ENCODE measurements around the gene SEMA5A.

Gene SEMA5A

DNA sequence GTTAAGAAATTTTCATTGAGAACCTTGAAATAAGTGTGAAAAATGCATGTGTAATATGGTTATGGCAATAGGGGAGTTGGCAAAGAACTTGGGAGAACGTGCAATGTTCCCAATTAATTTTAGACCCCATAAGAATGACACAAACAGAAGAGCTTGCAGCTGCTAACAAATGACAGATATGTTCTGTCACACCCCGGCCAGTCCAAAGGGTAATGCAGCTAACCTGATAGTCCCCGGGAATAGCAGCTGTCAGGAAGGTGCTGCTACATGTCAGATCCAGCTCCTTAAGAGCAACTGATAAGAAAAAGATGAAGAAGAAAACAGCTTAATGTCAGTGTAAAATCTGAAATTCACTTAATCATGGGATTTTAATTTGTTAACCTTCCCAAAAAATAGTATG lies 30.4 kb downstream of the SEMA5A start:
- no peak for DNase-seq (ENCODE audit: low spot score)

DNA sequence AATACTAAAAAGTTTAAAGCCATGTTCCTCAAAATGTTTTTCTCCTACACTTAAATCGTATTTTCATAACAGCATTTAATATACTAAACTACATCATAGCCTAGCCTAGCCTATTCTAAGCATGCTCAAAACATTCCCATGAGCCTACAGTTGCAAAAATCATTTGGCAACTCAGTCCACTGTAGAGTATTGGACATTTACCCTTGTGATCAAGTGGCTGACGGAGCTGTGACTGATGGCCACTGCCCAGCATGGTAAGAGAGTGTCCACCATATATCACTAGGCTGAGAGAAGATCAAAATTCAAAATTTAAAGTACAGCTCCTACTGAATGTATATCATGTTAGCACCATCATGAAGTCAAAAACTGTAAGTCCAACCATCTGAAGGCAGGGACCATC lies 30.9 kb downstream of the SEMA5A start:
- DNase-seq (ENCODE audit: low spot score) = no peak

DNA sequence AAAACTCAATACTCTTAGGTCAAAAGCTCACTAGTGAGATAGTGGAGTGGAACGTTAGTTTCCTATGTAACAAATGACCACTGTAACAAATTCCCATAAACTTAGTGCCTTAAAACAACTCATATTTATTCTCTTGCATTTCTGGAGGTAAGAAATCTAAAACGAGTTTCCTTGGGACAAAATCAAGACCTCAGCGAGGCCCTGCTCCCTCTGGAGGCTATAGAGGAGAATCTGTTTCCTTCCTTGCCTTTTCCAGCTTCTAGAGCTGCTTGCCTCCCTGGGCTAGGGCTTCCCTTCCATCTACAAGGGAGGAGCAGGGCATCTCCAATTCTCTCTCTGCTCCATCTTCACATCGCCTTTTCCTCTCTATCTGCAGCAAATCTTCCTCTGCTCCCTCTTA lies 32.0 kb downstream of the SEMA5A start:
- no peak for DNase-seq (ENCODE audit: low spot score)

- no peak for DNase-seq (ENCODE audit: low spot score)
These were observed 33.4 kb downstream of the SEMA5A start for GRCh38 chr5:9512457-9512856.

DNA sequence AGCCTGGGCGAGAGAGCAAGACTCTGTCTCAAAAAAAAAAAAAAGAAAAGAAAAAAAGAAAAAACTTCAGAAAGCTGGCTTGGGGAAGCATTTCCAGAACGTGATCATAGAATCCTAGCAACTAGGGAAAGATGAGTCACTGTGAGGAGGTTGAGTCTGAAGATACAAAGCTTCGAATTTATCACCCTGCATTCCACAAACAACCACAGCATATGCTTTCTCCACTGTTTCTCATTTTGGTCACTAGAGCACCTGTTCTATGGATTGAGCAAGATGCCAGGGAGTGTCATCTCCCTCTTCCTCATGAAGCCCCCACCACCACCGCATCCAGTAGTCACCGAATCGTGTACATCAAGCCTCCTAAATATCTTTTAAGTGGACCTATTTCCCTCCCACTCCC lies 37.9 kb downstream of the SEMA5A start:
- peak; percentile 37 for DNase-seq (ENCODE audit: low spot score)

- no peak for DNase-seq (ENCODE audit: low spot score)
These were observed 40.6 kb downstream of the SEMA5A start for GRCh38 chr5:9505225-9505624.

- no peak for DNase-seq (ENCODE audit: low spot score)
These were observed 43.0 kb downstream of the SEMA5A start for GRCh38 chr5:9502864-9503263.

- no peak for DNase-seq (ENCODE audit: low spot score)
These were observed 43.6 kb downstream of the SEMA5A start for GRCh38 chr5:9502050-9502834.

DNA sequence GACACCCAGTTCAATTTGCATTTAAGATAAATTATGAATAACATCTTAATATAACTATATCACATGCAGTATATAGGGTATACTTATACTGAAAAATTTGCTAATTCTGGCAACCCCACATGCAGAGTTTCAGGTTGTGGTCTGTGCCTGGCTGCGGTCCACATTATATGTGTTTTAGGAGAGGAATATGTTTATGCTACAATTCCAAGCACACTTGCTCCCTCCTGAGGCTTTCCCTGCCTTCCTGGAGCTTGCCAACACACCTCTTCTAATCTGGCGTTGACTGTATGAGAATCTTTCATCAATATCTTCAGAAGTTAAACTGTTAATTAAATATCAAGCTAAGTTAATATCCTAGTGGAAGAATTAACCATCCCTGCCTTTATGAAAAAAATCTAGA lies 45.2 kb downstream of the SEMA5A start:
- DNase-seq (ENCODE audit: low spot score) = no peak

DNA sequence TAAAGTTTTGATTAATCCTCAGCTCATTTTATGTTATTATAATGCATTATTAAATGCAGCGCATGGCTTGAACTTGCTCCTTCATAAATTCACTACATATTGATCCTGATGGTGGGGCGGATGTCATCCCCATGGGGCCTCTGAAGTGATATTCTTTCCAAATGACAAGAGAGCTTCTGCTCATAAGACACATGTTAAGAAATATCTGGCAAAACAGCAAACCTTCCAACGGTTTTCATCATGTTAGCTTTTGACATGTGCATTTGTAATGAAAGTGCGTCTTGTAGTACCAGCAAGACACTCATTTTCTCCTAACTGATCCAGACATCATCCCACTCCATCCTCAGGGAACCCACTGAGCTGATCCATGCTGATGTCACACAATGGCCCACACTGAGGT lies 45.7 kb downstream of the SEMA5A start:
- no peak for DNase-seq (ENCODE audit: low spot score)

DNA sequence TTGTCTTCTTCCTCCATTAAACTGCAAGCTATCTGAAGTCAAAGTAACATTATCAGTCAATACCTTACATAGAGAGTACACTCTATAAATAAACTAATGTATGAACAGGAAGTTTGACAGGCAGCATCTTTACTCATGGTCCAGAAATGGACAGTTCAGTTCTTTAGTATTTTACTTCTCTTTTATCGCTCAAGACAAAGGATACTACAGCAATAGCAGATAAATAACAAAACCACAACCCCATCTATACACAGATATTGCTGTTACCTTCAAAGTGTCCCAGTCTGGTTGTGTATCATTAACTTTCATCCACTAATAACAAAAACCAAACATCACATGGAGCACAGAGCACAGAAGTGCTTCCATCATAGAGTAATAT lies 46.4 kb downstream of the SEMA5A start:
- no peak for DNase-seq (ENCODE audit: low spot score)

DNA sequence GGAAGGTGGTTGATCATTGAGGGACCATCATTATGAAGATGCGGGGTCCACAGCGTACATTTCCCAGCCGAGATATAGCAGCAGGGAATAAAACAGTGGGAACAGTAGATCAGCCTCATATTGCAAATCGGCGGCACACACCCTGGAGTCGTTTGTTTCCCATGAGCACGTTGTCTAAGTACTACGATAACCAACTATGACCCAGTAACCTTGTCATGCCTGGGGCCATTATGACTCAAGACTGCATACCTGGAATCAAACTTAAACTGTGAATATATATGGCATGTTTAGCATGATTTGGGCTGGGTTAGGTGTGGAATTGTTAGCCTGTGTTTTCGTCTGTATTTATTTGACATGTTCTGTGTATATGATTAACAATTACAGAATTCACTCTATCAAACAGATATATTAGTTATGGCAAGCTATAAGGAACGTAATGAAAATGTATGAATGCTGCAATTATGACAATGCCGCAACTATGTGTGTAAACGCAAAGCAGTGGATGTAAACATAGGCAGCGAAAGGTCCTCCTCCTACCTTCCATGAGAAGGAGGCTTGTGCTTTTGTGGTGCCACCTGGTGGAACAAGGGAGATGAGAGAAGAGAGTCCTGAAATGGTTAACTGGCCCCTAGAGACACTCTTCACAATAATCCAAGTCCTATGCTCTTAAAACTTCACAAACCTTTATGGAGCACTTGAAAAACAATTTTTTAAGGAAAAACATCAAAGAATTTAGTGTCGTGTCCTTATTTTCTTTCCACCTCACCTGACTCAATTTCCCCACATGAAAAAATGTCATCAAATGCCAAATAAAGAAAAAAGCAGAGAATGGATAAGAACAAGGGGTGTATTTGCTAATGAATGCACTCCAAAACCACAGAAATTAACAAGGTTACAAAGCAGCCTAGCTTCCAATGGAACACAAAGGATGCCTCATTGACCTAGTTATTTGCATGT lies 47.1 kb downstream of the SEMA5A start:
- DNase-seq (ENCODE audit: low spot score) = no peak

- DNase-seq (ENCODE audit: low spot score) = no peak
These were observed 48.5 kb downstream of the SEMA5A start for GRCh38 chr5:9497347-9497746.

DNA sequence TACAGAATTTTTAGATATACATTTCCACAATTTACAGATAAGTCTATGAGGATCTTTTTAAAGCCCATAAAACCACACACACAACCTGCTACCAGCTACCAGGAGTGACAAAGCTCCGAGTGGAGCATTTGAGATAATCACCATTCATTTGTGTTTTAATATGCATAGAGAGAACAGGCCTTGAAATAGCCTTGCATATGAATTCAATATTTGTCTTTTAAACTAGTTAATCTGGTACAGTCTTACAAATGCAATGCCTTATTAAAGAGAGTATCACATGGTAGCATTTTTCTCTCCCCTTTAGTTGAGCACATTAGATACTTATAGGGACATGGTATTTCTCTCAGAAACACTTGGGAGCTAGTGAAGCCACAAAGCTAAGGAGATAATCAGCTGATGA lies 49.1 kb downstream of the SEMA5A start:
- no peak for DNase-seq (ENCODE audit: low spot score)

GRCh38 chr5:9495121-9495520 lies 50.8 kb downstream of the SEMA5A start:
- DNase-seq (ENCODE audit: low spot score) = no peak

- no peak for DNase-seq (ENCODE audit: low spot score)
These were observed 51.6 kb downstream of the SEMA5A start for GRCh38 chr5:9494301-9494700.

DNA sequence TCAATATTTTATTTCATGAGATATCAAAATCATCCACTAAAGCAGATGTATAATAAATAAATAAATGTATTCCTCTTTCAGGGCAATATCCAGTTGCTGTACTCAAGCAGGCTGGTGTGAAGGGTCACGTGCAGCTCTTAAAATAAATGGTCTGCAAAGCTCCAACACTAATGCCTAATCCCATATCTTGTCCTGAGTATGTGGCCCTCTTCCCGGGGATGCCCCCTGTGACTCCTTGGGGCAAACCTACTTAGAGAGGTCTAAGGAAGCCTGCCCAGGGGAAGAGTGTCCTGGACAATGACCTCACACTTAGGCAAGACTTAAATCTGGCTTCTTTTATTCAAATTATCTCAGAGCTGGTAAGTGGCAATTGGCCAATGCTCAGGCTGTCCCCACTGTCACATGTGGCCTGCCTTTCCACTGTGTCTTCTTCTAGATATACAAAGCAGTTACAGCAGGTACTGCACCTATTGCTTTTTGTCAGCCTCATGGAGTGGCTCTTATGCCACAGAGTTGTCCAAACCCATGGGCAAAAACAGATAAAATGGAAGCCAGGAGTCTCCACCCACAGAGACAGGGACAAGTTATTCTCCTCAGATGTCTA lies 55.3 kb downstream of the SEMA5A start:
- no peak for DNase-seq (ENCODE audit: low spot score)

DNA sequence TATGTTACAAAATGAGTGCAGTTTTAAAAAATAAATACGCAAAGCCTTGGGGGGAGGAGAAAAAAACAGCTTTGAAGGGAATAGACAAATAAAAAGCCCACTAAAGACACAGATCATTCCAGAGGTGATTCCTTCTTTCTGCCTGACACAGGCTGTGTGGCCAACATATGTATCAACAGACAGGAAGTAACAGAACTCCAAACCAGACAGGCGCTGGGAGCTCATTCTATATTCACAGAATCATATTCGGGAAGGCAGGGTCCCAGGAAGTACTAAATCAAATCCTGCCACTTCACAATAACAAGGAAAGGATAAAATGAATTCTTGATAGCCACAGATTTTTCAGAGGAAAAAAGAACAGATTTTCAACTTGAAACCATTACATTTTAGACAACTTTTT lies 62.1 kb downstream of the SEMA5A start:
- no peak for DNase-seq (ENCODE audit: low spot score)

GRCh38 chr5:9483243-9483642 lies 62.6 kb downstream of the SEMA5A start:
- no peak for DNase-seq (ENCODE audit: low spot score)

DNA sequence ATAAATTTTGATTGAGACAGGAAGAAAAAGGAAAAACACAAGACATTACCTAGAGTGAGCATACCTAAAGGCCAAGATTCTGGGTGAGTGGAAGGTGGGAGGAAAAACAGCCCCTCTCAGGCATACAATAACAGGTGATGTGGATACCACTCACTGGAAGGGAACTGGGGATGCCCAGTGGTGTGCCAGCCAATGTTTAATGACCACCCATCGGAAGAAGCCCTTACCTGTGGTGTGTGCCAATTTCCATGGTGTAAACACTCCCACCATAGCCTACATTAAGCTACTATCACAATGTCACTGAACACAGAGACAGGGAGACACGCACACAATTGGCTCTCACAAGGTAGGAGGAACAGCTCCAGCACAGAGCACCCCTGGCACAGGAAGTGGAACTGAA lies 63.5 kb downstream of the SEMA5A start:
- DNase-seq (ENCODE audit: low spot score) = no peak

DNA sequence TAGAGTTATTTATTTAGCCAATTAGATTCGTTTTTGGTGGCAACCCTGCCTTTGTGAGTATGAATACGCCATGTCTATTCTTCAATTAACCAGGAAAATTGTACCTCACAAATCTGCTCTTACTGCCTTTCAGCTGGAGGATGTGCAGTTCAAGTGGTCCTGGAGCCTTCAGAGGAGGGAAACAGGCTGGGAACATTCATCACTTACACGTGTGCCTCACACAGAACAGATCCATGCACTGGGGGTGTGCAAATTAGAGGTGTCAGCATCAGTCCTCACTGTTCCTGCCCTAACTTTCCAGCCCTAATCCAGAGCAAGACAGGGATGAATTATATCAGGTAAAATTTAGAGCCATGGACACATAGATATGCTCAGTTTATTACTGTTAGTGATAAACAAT lies 65.4 kb downstream of the SEMA5A start:
- no peak for DNase-seq (ENCODE audit: low spot score)

DNA sequence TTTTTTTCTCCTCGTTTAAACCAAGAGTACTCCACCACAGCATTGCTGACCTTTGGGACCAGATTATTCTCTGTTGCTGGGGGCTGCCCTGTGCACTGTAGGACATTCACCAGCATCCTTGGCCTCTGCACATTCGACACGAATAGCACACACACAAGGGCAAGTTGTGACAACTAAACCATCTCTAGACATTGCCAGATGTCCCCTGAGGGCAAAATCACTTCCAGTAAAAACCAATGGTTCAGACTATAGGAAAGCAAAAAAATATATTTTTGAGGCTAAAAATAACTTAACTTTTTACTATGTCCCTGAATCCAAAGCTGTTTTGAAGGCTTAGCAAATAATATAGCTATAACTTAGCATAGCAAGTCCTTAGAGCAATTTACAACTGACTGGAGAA lies 65.9 kb downstream of the SEMA5A start:
- DNase-seq (ENCODE audit: low spot score) = no peak

- no peak for DNase-seq (ENCODE audit: low spot score)
These were observed 66.5 kb downstream of the SEMA5A start for GRCh38 chr5:9479361-9479760.
